HUES64 (cell line): ENCODE results near the gene SRPRA.
"Not testable (repeated sequence)": the region's sequence is repeated elsewhere in the genome, so short reads cannot be mapped to it uniquely, and the experiment has no call there.

Source experiments
- H3K27ac ChIP-seq: 2 replicates; pipeline ENCODE4 v1.7.0; 2013; ENCODE audit warnings: low read depth, low read length, inconsistent platforms
- H3K27me3 ChIP-seq: 2 replicates; pipeline ENCODE4 v1.6.1; 2013; ENCODE audit warnings: mild to moderate bottlenecking, low read length; ENCODE audit not compliant: insufficient read depth
- H3K36me3 ChIP-seq: 2 replicates; pipeline ENCODE4 v1.6.1; 2013; ENCODE audit warnings: mild to moderate bottlenecking, low read length; ENCODE audit not compliant: insufficient read depth
- H3K4me1 ChIP-seq: 2 replicates; pipeline ENCODE4 v1.6.1; 2013; ENCODE audit warnings: mild to moderate bottlenecking, low read length, moderate library complexity; ENCODE audit not compliant: insufficient read depth
- H3K4me3 ChIP-seq: 2 replicates; pipeline ENCODE4 v1.5.1; 2013; ENCODE audit warnings: mild to moderate bottlenecking, low read length, moderate library complexity
- H3K9ac ChIP-seq: 2 replicates; pipeline ENCODE4 v1.6.1; 2013; ENCODE audit warnings: mild to moderate bottlenecking, low read depth, low read length
- H3K9me3 ChIP-seq: 2 replicates; pipeline ENCODE4 v1.6.1; 2013; ENCODE audit warnings: low read depth, low read length; ENCODE audit not compliant: insufficient read depth
- WGBS: fragments of 150-250, 120-280 bp; methylation state at CpG from one replicate; pipeline ENCODE4 v1.1.7; 2013; ENCODE audit warnings: missing lambda C conversion rate; 5-methylcytosine and 5-hydroxymethylcytosine counted together

SRPRA gene

DNA sequence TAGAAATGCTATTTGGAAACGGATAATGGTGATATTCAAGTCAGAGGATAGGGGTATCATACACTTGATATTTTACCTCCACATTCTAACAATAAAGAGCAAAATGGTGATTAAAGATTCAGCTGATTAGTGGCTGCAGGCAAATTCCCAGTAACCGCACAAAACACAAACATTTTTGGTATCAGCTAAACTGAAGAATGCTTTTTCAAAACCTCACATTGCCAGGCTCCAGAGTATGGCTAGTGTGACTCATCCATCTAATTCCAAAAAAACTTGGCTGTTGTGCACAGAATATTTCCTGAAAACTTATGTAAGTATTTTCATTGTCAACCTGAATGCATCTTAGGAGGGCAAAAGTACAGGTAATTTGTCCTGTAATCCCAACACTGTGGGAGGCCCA is 10.9 kb downstream of the SRPRA start:
- Histone ChIP-seq H3K9me3 (no peaks in the 10 kb centered on the region), H3K4me1 (no peaks in the 10 kb centered on the region), H3K9ac (no peak overlapping the region), H3K27ac (no peak overlapping the region), H3K36me3 (peaks cover 84% of the 10 kb centered on the region), H3K4me3 (no peak overlapping the region), H3K27me3 (no peaks in the 10 kb centered on the region)
- WGBS: 100% methylated on average over 1 of the region's 2 CpGs

DNA sequence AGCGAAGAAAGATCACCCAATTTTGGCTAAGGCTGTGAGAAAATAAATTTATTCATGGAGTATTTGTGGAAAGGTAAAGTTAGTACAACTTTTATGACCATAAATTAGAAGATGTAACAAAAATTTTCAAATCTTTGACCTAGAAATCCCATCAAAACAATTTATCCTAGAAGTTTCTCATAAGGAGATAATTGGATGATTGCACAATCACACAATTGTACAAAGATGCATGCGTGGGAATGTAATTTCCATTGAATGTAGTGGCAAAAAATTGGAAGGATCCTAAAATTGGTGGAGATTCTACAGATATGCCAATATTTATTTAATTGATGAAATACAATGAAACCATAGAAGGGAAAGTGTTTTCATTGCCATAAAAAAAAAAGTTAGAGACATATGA is 11.6 kb downstream of the SRPRA start:
- H3K27ac ChIP-seq: no peak overlapping the region
- H3K9ac ChIP-seq: no peak overlapping the region
- no peaks in the 10 kb centered on the region for H3K9me3 ChIP-seq
- peaks cover 84% of the 10 kb centered on the region for H3K36me3 ChIP-seq
- H3K4me1 ChIP-seq: no peaks in the 10 kb centered on the region
- WGBS: 100% methylated on average over 2 of the region's 2 CpGs
- H3K4me3 ChIP-seq: no peak overlapping the region
- H3K27me3 ChIP-seq: no peaks in the 10 kb centered on the region

DNA sequence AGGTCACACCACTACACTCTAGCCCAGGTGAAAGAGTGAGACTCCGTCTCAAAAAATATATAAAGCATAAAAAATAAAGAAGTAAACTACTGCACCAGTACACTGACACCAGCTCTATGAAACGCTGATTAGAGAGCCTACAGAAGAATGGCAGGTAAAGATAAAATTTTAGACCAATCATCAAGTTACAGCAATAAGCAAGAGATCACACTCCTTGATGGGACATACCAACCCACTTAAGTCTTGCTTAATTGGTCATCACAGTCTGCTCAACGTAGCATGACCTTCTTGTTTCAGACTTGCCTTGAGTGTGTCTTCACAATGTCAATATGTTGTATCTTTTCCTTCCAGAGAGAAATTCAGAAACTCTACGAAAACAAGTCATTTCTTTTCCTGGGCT is 12.5 kb downstream of the SRPRA start:
- WGBS: 93% methylated on average over 3 of the region's 4 CpGs
- Histone ChIP-seq H3K27me3 (no peaks in the 10 kb centered on the region), H3K4me3 (no peak overlapping the region), H3K9ac (no peak overlapping the region), H3K4me1 (no peaks in the 10 kb centered on the region), H3K9me3 (no peaks in the 10 kb centered on the region), H3K36me3 (peaks cover 81% of the 10 kb centered on the region), H3K27ac (no peak overlapping the region)

DNA sequence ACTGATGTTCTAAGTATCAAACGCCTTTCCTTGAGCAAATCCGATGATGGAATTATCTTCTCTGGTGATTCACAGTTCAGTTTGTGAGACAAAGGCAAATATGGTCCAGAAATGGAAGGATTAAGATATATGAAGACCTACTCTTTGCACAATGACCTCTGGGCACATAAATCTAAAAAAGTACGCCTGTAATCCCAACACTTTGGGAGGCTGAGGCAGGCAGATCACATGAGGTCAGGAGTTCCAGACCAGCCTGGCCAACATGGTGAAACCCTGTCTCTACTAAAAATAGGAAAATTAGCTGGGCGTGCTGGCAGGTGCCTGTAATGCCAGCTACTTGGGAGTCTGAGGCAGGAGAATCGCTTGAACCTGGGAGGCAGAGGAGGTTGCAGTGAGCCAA is 13.2 kb downstream of the SRPRA start:
- not testable (repeated sequence) for H3K27ac ChIP-seq, H3K9ac ChIP-seq, H3K4me3 ChIP-seq, H3K27me3 ChIP-seq, H3K9me3 ChIP-seq, H3K4me1 ChIP-seq
- peaks cover 81% of the 10 kb centered on the region for H3K36me3 ChIP-seq
- 97% methylated on average over 5 of the region's 5 CpGs for WGBS

DNA sequence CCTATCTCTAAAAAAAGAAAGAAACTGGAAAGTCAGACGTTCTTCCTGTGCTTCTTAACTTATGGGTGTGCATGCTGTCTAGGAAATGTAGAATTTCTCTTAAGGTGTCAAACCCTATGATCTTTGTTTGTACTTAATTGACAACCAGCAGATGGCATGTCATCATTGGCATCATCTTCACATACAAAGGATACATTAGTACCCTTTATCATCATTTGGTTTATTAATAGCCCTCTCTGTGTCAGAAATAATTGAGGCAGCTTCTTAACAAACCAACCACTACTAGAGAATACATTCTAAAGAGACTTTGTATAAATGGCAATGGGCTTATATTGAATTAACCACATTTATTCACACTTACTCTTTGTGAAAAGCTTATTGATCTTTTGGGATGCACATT is 13.9 kb downstream of the SRPRA start:
- Histone ChIP-seq H3K4me3 (no peak overlapping the region), H3K27me3 (no peaks in the 10 kb centered on the region), H3K36me3 (peaks cover 81% of the 10 kb centered on the region), H3K9ac (no peak overlapping the region), H3K27ac (no peak overlapping the region), H3K9me3 (no peaks in the 10 kb centered on the region), H3K4me1 (no peaks in the 10 kb centered on the region)
- 91% methylated on average over 1 of the region's 1 CpG for WGBS

DNA sequence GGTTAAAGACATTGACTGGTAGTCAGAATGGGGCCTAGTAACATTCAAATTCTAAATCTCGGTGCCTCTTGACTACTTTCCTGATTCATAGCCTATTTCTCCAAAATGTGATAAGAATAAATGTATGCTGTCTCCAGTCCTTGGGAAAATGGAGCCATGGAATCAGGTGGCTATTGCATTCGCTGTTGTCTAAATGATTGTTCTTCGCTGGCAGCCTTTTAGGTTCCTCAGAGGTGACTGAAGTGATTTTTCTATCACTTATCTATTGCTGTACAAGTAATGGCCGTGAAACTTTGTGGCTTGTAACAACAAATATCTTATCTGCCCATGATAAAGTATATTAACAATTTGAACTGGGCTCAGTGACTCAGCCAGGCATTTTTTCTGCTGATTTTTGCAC is 15.4 kb downstream of the SRPRA start:
- Histone ChIP-seq H3K9me3 (no peaks in the 10 kb centered on the region), H3K4me1 (no peaks in the 10 kb centered on the region), H3K4me3 (no peak overlapping the region), H3K27ac (no peak overlapping the region), H3K36me3 (peaks cover 78% of the 10 kb centered on the region), H3K9ac (no peak overlapping the region), H3K27me3 (no peaks in the 10 kb centered on the region)
- WGBS: 94% methylated on average over 4 of the region's 4 CpGs

DNA sequence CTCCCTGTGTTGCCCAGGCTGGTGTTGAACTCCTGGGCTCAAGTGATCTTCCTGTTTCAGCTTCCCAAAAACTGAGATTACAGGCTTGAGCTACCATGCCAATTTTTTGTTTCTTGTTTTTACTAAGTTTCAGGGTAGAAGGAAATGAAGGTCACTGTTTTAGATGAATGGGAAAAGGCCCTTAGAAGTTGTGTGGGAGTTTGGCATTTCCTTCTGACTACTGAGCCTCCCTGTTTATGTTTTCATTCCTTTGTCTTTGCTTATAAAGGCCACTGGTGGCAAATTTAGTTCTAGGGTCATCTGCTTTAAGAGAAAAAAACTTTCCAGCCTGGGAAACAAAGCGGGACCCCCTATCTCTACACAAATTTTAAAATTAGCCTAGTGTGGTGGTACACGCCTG is 22.1 kb downstream of the SRPRA start:
- 97% methylated on average over 1 of the region's 2 CpGs for WGBS
- no peaks in the 10 kb centered on the region for H3K27me3 ChIP-seq
- no peaks in the 10 kb centered on the region for H3K9me3 ChIP-seq
- no peaks in the 10 kb centered on the region for H3K4me1 ChIP-seq
- no peak overlapping the region for H3K27ac ChIP-seq
- no peak overlapping the region for H3K4me3 ChIP-seq
- peaks cover 58% of the 10 kb centered on the region for H3K36me3 ChIP-seq
- H3K9ac ChIP-seq: no peak overlapping the region

DNA sequence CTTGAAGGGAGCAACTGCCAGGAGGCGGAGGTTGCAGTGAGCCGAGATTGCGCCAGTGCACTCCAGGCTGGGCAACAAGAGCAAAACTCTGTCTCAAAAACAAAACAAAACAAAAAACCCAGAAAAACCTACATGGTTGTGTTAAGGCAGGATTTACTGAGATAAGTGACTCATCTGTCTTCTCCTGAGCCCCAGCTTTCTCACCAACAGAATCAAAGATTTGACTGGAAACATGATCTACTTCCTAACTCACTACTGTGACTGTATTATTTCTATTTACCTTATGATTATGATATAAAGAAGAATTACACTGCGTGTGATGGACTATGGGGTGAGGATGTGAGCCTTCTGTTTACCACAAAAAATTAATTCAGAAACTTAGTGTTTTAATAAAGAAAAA is 35.3 kb downstream of the SRPRA start:
- WGBS: 95% methylated on average over 3 of the region's 4 CpGs
- Histone ChIP-seq H3K4me1 (no peaks in the 10 kb centered on the region), H3K4me3 (no peak overlapping the region)

DNA sequence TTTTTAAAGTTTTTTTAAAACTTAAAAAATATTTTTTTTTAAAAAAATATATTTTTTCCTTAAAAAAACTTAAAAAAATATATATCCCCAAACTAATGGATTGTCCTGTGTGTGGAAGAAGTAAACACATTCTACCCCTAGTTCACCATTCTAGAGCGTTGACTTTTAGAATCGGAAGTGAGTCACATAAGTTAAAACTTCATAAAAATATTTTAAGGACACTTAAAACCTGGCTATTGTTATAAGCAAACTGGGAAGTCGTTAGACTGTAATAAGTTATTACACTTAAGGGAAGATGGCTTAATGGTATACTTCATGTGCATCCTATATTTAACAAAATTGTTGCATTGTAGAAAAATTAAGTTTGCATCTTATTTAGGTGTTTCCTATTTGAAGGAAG is 36.0 kb downstream of the SRPRA start:
- no peaks in the 10 kb centered on the region for H3K9me3 ChIP-seq
- no peak overlapping the region for H3K9ac ChIP-seq
- H3K4me3 ChIP-seq: no peak overlapping the region
- no CpG with 5 or more reads among the region's 3 CpGs for WGBS
- H3K27me3 ChIP-seq: no peaks in the 10 kb centered on the region
- H3K27ac ChIP-seq: no peak overlapping the region
- no peaks in the 10 kb centered on the region for H3K4me1 ChIP-seq
- H3K36me3 ChIP-seq: peaks cover 20% of the 10 kb centered on the region

More for the DNA sequence above, 35.3 kb downstream of the SRPRA start:
- Histone ChIP-seq H3K27me3 (no peaks in the 10 kb centered on the region), H3K27ac (no peak overlapping the region), H3K9me3 (no peaks in the 10 kb centered on the region), H3K36me3 (peaks cover 25% of the 10 kb centered on the region), H3K9ac (no peak overlapping the region)

DNA sequence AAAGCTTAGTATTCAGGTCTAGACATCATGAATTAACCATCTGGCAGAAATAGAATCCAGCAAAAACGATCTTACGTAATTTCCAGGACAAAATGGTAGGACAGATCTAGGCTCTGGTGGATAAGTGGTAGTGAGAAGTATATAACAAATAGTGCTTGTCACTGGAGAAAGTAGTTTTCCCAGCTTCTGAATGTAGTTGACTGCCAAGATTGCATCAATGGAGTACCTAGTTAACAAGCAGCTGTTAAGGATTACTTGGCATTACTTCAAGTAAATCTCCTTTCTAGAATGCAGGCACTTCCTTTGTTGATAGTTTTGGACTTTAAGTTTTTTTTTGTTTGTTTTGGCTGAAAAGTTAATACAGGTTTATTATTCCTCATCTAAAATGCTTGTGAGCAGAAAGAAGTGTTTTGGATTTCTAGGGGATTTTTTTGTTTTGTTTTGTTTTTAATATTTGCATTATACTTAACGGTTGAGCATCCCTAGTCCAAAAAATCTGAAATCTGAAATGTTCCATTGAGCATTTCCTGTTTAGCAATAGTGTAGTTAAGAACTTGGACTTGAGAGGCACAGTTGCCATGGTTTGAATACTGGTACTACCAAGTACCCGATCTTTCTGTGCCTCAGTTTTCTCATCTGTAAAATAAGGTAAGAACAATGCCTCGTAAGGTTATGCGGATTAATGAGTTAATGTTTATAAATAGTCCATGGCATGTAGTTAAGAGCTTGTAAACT is 36.8 kb downstream of the SRPRA start:
- H3K9ac ChIP-seq: no peak overlapping the region
- no peak overlapping the region for H3K27ac ChIP-seq
- H3K4me3 ChIP-seq: no peak overlapping the region
- H3K36me3 ChIP-seq: peaks cover 20% of the 10 kb centered on the region
- H3K27me3 ChIP-seq: no peaks in the 10 kb centered on the region
- no peaks in the 10 kb centered on the region for H3K9me3 ChIP-seq
- WGBS: 96% methylated on average over 6 of the region's 6 CpGs
- no peaks in the 10 kb centered on the region for H3K4me1 ChIP-seq

DNA sequence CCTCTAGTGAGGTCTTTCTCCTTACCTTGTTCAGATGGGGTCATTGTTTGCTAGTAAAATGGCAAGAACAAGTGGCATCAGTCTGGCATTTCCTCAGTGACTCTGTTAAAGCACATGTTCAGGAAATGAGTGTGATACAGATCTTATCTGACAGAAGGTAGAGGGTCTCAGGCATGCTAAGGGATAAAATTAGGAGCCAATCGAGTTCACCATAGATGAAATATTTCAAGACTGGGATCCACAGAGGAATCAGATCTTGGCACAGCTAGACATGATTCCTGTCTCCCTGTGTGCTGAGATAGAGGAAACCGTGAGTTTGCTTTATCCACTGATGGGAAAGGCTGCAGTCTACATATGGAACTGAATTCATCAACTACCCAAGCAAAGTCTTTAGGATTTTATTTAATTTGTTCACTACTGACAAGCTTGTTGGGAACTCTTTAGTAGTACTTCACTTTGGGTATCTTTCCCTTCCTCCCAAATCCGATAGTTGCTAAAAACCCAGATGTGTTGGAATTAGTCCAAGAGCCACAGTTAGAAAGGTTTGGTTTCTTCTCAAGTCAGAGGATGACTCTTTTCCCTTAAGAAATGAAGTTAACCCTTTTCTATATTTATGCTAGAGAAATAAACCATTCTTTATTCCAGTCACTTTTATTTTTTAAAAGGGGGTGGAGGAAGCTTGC is 38.7 kb downstream of the SRPRA start:
- Histone ChIP-seq H3K27ac (no peak overlapping the region), H3K36me3 (peaks cover 8% of the 10 kb centered on the region; the same call in 1 of the 2 replicates), H3K9ac (no peak overlapping the region), H3K4me3 (no peak overlapping the region), H3K27me3 (no peaks in the 10 kb centered on the region), H3K9me3 (peaks cover 9% of the 10 kb centered on the region), H3K4me1 (no peaks in the 10 kb centered on the region)
- WGBS: 87% methylated on average over 3 of the region's 3 CpGs
